WI38 (cell line): ENCODE measurements around the gene DSE.

ENCODE experiments used
- H3K4me3 ChIP-seq: 2 replicates; pipeline ENCODE4 v1.5.1; 2011; ENCODE audit warnings: low read depth, mild to moderate bottlenecking, control low read depth, low read length
- CTCF ChIP-seq: IDR thresholded peaks from 2 replicates; pipeline ENCODE4 v1.5.1; 2012; ENCODE audit warnings: low read depth, mild to moderate bottlenecking, control low read depth, low read length

The DSE gene

DNA sequence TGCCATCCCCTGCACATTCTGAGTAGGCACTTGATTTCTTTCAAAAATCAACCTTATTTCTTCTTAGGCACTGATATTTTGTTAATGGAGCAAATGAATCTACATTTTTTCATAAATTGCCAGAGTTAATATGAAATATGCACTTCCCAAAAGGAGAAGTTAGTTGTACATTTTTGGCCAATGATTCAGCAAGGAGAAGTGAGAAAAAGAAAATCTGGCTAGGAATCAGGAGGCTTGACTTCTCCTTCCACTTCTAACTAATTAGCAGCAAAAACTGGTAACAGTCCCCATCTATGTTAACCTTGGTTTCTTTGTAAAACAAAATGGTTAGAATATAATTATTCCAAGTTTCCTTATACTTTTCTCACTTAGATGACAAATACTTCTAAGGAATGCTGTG is 7.0 kb upstream of the DSE start:
- no peak overlapping the region for H3K4me3 ChIP-seq
- no peak for TF ChIP-seq CTCF

- no peak overlapping the region for H3K4me3 ChIP-seq
- no peak for TF ChIP-seq CTCF
Observed at GRCh38 chr6:116364321-116364720, 6.4 kb upstream of the DSE start.

- no peak overlapping the region for H3K4me3 ChIP-seq
- no peak for TF ChIP-seq CTCF
Observed at GRCh38 chr6:116365743-116366142, 5.0 kb upstream of the DSE start.

DNA sequence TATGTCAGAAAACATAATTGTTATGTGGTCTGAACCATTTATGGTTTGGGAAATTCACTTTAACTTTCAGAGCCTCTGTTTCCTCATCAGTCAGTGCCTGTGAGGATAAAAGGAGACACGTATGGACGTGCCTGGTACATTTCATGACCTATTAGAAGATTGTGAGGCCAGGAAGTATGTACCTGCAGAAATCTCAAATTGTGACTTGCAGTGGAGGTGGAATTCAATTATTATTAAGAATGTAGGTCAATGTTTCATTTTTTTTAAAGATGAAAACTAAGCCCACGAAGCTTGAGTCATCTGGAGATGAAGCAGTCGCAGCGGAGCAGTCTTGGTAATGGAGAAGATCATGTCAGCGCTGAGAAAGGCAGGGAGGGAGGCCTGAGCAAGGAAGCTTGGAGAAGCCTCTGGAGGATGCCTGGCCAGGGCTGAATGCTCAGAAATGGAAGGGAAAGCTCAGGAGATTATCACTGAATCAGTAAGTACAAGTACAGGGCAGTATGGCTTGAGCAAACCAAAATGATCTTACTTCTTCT is 3.9 kb upstream of the DSE start:
- TF ChIP-seq CTCF, result no peak
- H3K4me3 ChIP-seq, result no peak overlapping the region

DNA sequence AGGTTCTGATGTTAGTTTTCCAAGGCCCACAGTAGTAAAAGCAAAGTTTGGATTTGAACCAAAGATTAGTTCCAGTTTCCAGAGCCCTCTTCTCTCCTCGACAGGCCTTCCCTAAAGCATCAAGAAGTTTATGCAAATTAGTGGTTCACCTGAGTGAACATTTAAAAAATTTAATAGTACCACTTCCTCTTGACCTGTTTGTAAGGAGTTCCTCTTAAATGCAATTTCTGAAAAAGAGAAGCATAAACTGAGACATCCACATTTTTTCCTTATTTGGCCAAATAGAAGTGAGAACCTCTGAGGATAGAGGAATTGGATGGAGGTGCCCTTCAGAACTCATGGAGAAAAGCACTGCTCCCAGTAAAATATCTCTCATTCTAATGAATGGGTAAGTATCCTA is 1.2 kb upstream of the DSE start:
- H3K4me3 ChIP-seq, result peak overlapping the region; percentile 86
- no peak for TF ChIP-seq CTCF

- H3K4me3 ChIP-seq, result peak overlapping the region; percentile 86
- no peak for TF ChIP-seq CTCF
Observed at GRCh38 chr6:116369964-116370759, 585 bp upstream of the DSE start.

GRCh38 chr6:116371120-116371917 is 572 bp downstream of the DSE start:
- TF ChIP-seq CTCF, result no peak
- H3K4me3 ChIP-seq, result peak overlapping the region; percentile 86
